Central memory CD8-positive, alpha-beta T cell (primary cell): ENCODE results near the gene RNF13.

Experiments used
- ATAC-seq: fragments of 150-1000 bp; cut with Tn5 transposase; replicated peaks from 2 replicates; pipeline ENCODE4 v1.10.0; 2022; ENCODE audit warnings: mild to moderate bottlenecking, moderate FRiP score, moderate number of reproducible peaks; ENCODE audit not compliant: poor library complexity, severe bottlenecking; ENCODE audit errors: extremely low read depth
- DNase-seq, 2 donors: peaks; one replicate each; pipeline ENCODE4 v3.0.0; 2021; ENCODE audit warnings: low spot score in 2 of 2
- H3K27ac Mint-ChIP-seq: one replicate; pipeline ENCODE4 v1.8.0; 2022; ENCODE audit warnings: low read depth, mild to moderate bottlenecking, moderate library complexity, mixed read lengths
- H3K27me3 Mint-ChIP-seq: one replicate; pipeline ENCODE4 v1.8.0; 2022; ENCODE audit warnings: mixed read lengths
- H3K36me3 Mint-ChIP-seq: one replicate; pipeline ENCODE4 v1.8.0; 2022; ENCODE audit warnings: mild to moderate bottlenecking, moderate library complexity, mixed read lengths; ENCODE audit not compliant: insufficient read depth
- H3K4me1 Mint-ChIP-seq: one replicate; pipeline ENCODE4 v1.8.0; 2022; ENCODE audit warnings: mixed read lengths
- H3K4me3 Mint-ChIP-seq: one replicate; pipeline ENCODE4 v1.8.0; 2022; ENCODE audit warnings: mild to moderate bottlenecking, moderate library complexity, mixed read lengths
- H3K9me3 Mint-ChIP-seq: one replicate; pipeline ENCODE4 v1.8.0; 2022; ENCODE audit warnings: mixed read lengths

The RNF13 gene

GRCh38 chr3:150000641-150001040 is 187.6 kb downstream of the RNF13 start:
- Mint-ChIP-seq H3K4me3 (no peak overlapping the region), H3K9me3 (peaks cover 8% of the 10 kb centered on the region), H3K4me1 (no peaks in the 10 kb centered on the region), H3K36me3 (no peaks in the 10 kb centered on the region), H3K27ac (no peak overlapping the region), H3K27me3 (peaks cover 65% of the 10 kb centered on the region)
- DNase-seq (no peak), ATAC-seq (no peak)

- no peaks in the 10 kb centered on the region for H3K4me1 Mint-ChIP-seq
- H3K4me3 Mint-ChIP-seq = no peak overlapping the region
- no peaks in the 10 kb centered on the region for H3K9me3 Mint-ChIP-seq
- peaks cover 1% of the 10 kb centered on the region for H3K36me3 Mint-ChIP-seq
- DNase-seq (no peak), ATAC-seq (no peak)
- no peak overlapping the region for H3K27ac Mint-ChIP-seq
- H3K27me3 Mint-ChIP-seq = peaks cover 46% of the 10 kb centered on the region
Observed at GRCh38 chr3:150005243-150006112, 192.5 kb downstream of the RNF13 start.

GRCh38 chr3:150006794-150007193 is 193.8 kb downstream of the RNF13 start:
- peaks cover 33% of the 10 kb centered on the region for H3K27me3 Mint-ChIP-seq
- DNase-seq (no peak), ATAC-seq (no peak)
- H3K4me3 Mint-ChIP-seq = no peak overlapping the region
- H3K36me3 Mint-ChIP-seq = peaks cover 1% of the 10 kb centered on the region
- H3K4me1 Mint-ChIP-seq = no peaks in the 10 kb centered on the region
- H3K27ac Mint-ChIP-seq = no peak overlapping the region
- no peaks in the 10 kb centered on the region for H3K9me3 Mint-ChIP-seq
